Astrocyte (in vitro differentiated cells and primary cell): Measurements from ENCODE around the gene GIT1. TPM values are rescaled to one million over a fixed set of nuclear protein-coding genes. Genes with fewer than 3 reads are reported as not detected.
A peak's percentile ranks its signal among the peaks of the same experiment; 100 is the strongest.

Experiments used
- DNase-seq: peaks from one replicate; pipeline ENCODE4 v3.0.0-alpha.2; 2010; ENCODE audit warnings: low read depth
- FAIRE-seq: peaks from 2 replicates; lab custom pipeline; 2011; peaks lifted over from hg19 to GRCh38; lab: Jason Lieb, UNC
- H2AFZ ChIP-seq: 2 replicates; pipeline ENCODE4 v1.6.0; 2012; ENCODE audit warnings: low read depth, low read length, inconsistent platforms
- H3K27ac ChIP-seq: 2 replicates; pipeline ENCODE4 v1.5.1; 2011; ENCODE audit warnings: low read depth, low read length, inconsistent platforms
- H3K27me3 ChIP-seq: 2 replicates; pipeline ENCODE4 v1.6.0; 2011; ENCODE audit warnings: low read length, inconsistent platforms; ENCODE audit not compliant: insufficient read depth
- H3K36me3 ChIP-seq: 2 replicates; pipeline ENCODE4 v1.5.1; 2011; ENCODE audit warnings: low read length, inconsistent platforms; ENCODE audit not compliant: insufficient read depth
- H3K4me1 ChIP-seq: 2 replicates; pipeline ENCODE4 v1.5.1; 2011; ENCODE audit warnings: low read length, inconsistent platforms; ENCODE audit not compliant: insufficient read depth
- H3K4me2 ChIP-seq: 2 replicates; pipeline ENCODE4 v1.6.0; 2012; ENCODE audit warnings: low read length, inconsistent platforms
- H3K4me3 ChIP-seq: 2 replicates; pipeline ENCODE4 v1.5.1; 2011; ENCODE audit warnings: low read depth, mild to moderate bottlenecking, low read length, inconsistent platforms; ENCODE audit not compliant: insufficient read depth
- H3K79me2 ChIP-seq: 2 replicates; pipeline ENCODE4 v1.6.0; 2012; ENCODE audit warnings: mild to moderate bottlenecking, low read length, inconsistent platforms; ENCODE audit not compliant: insufficient read depth
- H3K9ac ChIP-seq: 2 replicates; pipeline ENCODE4 v1.6.0; 2012; ENCODE audit warnings: mild to moderate bottlenecking, low read length, inconsistent platforms
- H3K9me3 ChIP-seq: 2 replicates; pipeline ENCODE4 v1.5.1; 2012; ENCODE audit warnings: low read depth, mild to moderate bottlenecking, low read length, inconsistent platforms; ENCODE audit not compliant: insufficient read depth
- H4K20me1 ChIP-seq: 2 replicates; pipeline ENCODE4 v1.6.0; 2012; ENCODE audit warnings: low read length, inconsistent platforms; ENCODE audit not compliant: insufficient read depth
- H3K27ac Mint-ChIP-seq: one replicate; pipeline ENCODE4 v1.8.0; 2021; ENCODE audit warnings: mild to moderate bottlenecking, mixed read lengths; ENCODE audit not compliant: unreplicated experiment
- H3K27me3 Mint-ChIP-seq: one replicate; pipeline ENCODE4 v1.8.0; 2021; ENCODE audit warnings: low read depth, mixed read lengths; ENCODE audit not compliant: unreplicated experiment
- H3K36me3 Mint-ChIP-seq: one replicate; pipeline ENCODE4 v1.8.0; 2021; ENCODE audit warnings: low read depth, mixed read lengths; ENCODE audit not compliant: unreplicated experiment
- H3K4me1 Mint-ChIP-seq: one replicate; pipeline ENCODE4 v1.8.0; 2021; ENCODE audit warnings: low read depth, mixed read lengths; ENCODE audit not compliant: unreplicated experiment
- H3K4me3 Mint-ChIP-seq: one replicate; pipeline ENCODE4 v1.8.0; 2021; ENCODE audit warnings: mild to moderate bottlenecking, moderate library complexity, mixed read lengths; ENCODE audit not compliant: unreplicated experiment
- H3K9me3 Mint-ChIP-seq: one replicate; pipeline ENCODE4 v1.8.0; 2021; ENCODE audit warnings: mild to moderate bottlenecking, mixed read lengths; ENCODE audit not compliant: unreplicated experiment
- CTCF ChIP-seq: IDR thresholded peaks from 2 replicates; pipeline ENCODE4 v1.5.1; 2011; ENCODE audit warnings: low read depth, mild to moderate bottlenecking, inconsistent platforms, low read length, moderate library complexity; ENCODE audit not compliant: insufficient read depth
- EZH2 ChIP-seq: IDR thresholded peaks from 2 replicates; pipeline ENCODE4 v1.6.1; 2012; ENCODE audit warnings: mild to moderate bottlenecking, low read length, inconsistent platforms; ENCODE audit not compliant: insufficient read depth
- total RNA-seq: library from RNA; stranded (reverse); gene quantifications from 2 replicates; pipeline ENCODE4 v1.2.1, GENCODE V29; 2021

GIT1 gene
- total RNA-seq, 1 donor from 2014 or later, result 52.2 TPM

GRCh38 chr17:29615048-29615385, 25.6 kb upstream of the GIT1 start:
- Histone ChIP-seq H3K27ac (no peak overlapping the region), H4K20me1 (peaks cover 12% of the 10 kb centered on the region), H3K9ac (peak overlapping the region; percentile 47), H3K4me1 (peaks cover 33% of the 10 kb centered on the region), H3K27me3 (peaks cover 10% of the 10 kb centered on the region), H3K4me3 (peak overlapping the region; percentile 47), H3K4me2 (peak overlapping the region; percentile 89), H3K9me3 (no peaks in the 10 kb centered on the region), H3K79me2 (no peaks in the 10 kb centered on the region), H2AFZ (peak overlapping the region; percentile 82), H3K36me3 (no peaks in the 10 kb centered on the region)
- no peak for TF ChIP-seq CTCF
- TF ChIP-seq EZH2, result no peak
- DNase-seq, result no peak
- H3K4me3 Mint-ChIP-seq, result peak overlapping the region; percentile 57
- no peak for FAIRE-seq
- no peak overlapping the region for H3K27ac Mint-ChIP-seq
- peaks cover 6% of the 10 kb centered on the region for H3K4me1 Mint-ChIP-seq
- peaks cover 8% of the 10 kb centered on the region for H3K27me3 Mint-ChIP-seq
- peaks cover 2% of the 10 kb centered on the region for H3K36me3 Mint-ChIP-seq
- no peaks in the 10 kb centered on the region for H3K9me3 Mint-ChIP-seq

- no peak overlapping the region for H3K9ac ChIP-seq
- Mint-ChIP-seq H3K27me3 (peaks cover 8% of the 10 kb centered on the region), H3K9me3 (no peaks in the 10 kb centered on the region), H3K4me3 (peak overlapping the region; percentile 57), H3K4me1 (peaks cover 2% of the 10 kb centered on the region), H3K36me3 (peaks cover 2% of the 10 kb centered on the region), H3K27ac (no peak overlapping the region)
- peak overlapping the region; percentile 89 for H3K4me2 ChIP-seq
- H4K20me1 ChIP-seq, result peaks cover 12% of the 10 kb centered on the region
- FAIRE-seq, result no peak
- no peaks in the 10 kb centered on the region for H3K36me3 ChIP-seq
- H2AFZ ChIP-seq, result no peak overlapping the region
- H3K4me1 ChIP-seq, result peaks cover 32% of the 10 kb centered on the region
- peaks cover 10% of the 10 kb centered on the region for H3K27me3 ChIP-seq
- H3K27ac ChIP-seq, result no peak overlapping the region
- H3K4me3 ChIP-seq, result no peak overlapping the region
- no peak for DNase-seq
- H3K79me2 ChIP-seq, result no peaks in the 10 kb centered on the region
- TF ChIP-seq EZH2 (no peak), CTCF (no peak)
- H3K9me3 ChIP-seq, result no peaks in the 10 kb centered on the region
Measured at GRCh38 chr17:29614349-29615047, 25.1 kb upstream of the GIT1 start.

GRCh38 chr17:29613856-29614255, 24.4 kb upstream of the GIT1 start:
- Mint-ChIP-seq H3K9me3 (no peaks in the 10 kb centered on the region), H3K4me3 (no peak overlapping the region), H3K4me1 (peaks cover 2% of the 10 kb centered on the region), H3K36me3 (peaks cover 2% of the 10 kb centered on the region), H3K27me3 (peaks cover 8% of the 10 kb centered on the region), H3K27ac (no peak overlapping the region)
- H3K9me3 ChIP-seq, result no peaks in the 10 kb centered on the region
- no peaks in the 10 kb centered on the region for H3K36me3 ChIP-seq
- peaks cover 32% of the 10 kb centered on the region for H3K4me1 ChIP-seq
- H4K20me1 ChIP-seq, result peaks cover 12% of the 10 kb centered on the region
- peaks cover 10% of the 10 kb centered on the region for H3K27me3 ChIP-seq
- H3K9ac ChIP-seq, result no peak overlapping the region
- no peak overlapping the region for H3K27ac ChIP-seq
- H2AFZ ChIP-seq, result peak overlapping the region; percentile 31
- TF ChIP-seq EZH2 (no peak), CTCF (no peak)
- FAIRE-seq, result no peak
- H3K4me2 ChIP-seq, result peak overlapping the region; percentile 68
- no peaks in the 10 kb centered on the region for H3K79me2 ChIP-seq
- no peak for DNase-seq
- no peak overlapping the region for H3K4me3 ChIP-seq
